IPS-15b (cell line): ENCODE measurements around the gene GRB10.

Experiments used
- H3K27me3 ChIP-seq: one replicate; pipeline ENCODE4 v1.6.1; 2013; ENCODE audit warnings: low read length; ENCODE audit not compliant: control insufficient read depth, insufficient read depth
- H3K36me3 ChIP-seq: one replicate; pipeline ENCODE4 v1.6.1; 2013; ENCODE audit warnings: low read length; ENCODE audit not compliant: control insufficient read depth, insufficient read depth
- H3K4me1 ChIP-seq: one replicate; pipeline ENCODE4 v1.6.1; 2013; ENCODE audit warnings: mild to moderate bottlenecking, low read length; ENCODE audit not compliant: control insufficient read depth, insufficient read depth
- H3K4me3 ChIP-seq: one replicate; pipeline ENCODE4 v1.5.1; 2013; ENCODE audit warnings: low read depth, low read length
- H3K9ac ChIP-seq: one replicate; pipeline ENCODE4 v1.6.1; 2013; ENCODE audit warnings: low read depth, mild to moderate bottlenecking, low read length
- H3K9me3 ChIP-seq: one replicate; pipeline ENCODE4 v1.6.1; 2013; ENCODE audit warnings: mild to moderate bottlenecking, low read length; ENCODE audit not compliant: control insufficient read depth, insufficient read depth

Gene GRB10

DNA sequence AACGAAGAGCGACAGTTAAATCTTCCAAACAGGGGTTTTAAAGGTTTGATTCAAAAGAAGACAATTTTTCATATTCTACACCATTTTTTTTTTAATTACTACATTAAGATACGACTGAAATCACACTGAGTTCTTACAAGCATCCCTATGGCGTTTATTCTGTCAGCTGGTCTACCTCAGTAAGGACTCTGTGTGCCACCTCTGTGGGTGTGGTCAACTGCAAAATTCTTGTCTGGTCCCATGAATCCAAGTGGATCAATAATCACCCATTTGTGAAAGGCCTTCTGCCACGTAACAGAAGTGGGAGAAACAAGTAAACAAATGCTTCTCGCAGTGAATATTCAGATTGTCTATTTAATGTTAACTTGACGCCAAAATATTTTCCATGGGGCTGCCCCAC lies 104.1 kb downstream of the GRB10 start:
- H3K36me3 ChIP-seq, result no peaks in the 10 kb centered on the region
- H3K4me1 ChIP-seq, result peaks cover 3% of the 10 kb centered on the region
- H3K27me3 ChIP-seq, result no peaks in the 10 kb centered on the region
- no peaks in the 10 kb centered on the region for H3K9me3 ChIP-seq
- H3K9ac ChIP-seq, result no peak overlapping the region
- no peak overlapping the region for H3K4me3 ChIP-seq

DNA sequence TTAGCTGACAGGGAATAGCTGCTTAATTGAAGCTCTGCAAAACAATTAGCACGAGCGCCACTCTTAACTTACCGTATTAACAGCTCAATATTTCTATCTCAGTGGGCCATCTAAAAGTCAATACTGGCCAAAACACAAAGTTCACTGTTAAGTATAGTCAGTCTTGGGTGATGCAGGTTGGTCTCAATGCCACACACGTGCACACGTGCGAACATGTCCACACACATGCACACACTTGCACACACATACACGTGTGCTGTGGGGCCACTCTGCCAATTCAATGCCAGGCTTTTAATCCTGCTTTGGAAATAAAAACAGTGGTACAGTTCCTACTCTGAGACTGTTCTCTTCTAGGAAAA lies 105.1 kb downstream of the GRB10 start:
- Histone ChIP-seq H3K4me1 (peaks cover 3% of the 10 kb centered on the region), H3K9ac (no peak overlapping the region), H3K9me3 (no peaks in the 10 kb centered on the region)

DNA sequence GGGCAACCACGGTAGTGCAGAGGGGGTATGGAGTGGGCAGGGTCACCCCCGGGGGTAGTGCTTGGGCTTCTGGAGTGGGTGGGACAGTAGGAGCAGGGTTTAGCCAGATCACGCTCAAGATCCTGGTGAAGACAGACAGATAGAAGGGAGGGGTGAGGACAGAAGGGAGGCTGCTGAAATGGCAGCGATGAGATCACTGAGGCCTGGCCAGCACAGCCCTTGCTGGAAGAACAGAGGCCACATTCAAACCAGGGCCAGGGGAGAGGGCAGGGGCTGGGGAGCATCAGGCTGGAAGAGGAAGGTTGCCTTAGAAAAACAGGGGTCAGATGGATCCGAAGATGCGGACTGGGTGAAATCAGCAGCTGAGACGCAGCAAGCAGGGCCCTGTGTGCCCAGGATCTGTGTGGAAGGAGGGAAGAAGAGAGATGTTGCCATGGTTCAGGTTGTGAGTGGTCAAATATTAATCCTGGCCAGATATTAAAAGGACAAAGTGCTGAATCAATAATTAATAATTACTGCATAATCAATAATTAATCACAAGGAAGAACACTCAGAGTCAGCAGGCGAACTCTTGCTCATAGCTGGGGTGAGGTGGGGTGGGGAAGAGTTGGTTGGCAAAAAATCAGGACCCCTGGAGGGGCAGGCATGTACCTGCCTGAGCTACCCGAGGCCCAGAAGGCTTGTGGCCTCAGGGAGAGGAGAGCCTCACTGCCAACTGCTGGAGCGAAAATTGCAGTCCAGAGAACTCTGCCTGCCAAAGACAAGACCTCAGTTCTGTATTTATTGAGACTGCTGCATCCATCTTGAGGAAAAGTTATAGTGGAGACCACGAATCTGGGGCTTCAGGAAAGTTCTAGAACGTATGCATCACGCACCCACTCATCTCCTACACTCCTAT lies 105.7 kb downstream of the GRB10 start:
- no peaks in the 10 kb centered on the region for H3K27me3 ChIP-seq

More for the DNA sequence above, 105.1 kb downstream of the GRB10 start:
- Histone ChIP-seq H3K36me3 (peaks cover 1% of the 10 kb centered on the region), H3K27me3 (no peaks in the 10 kb centered on the region), H3K4me3 (no peak overlapping the region)

GRCh38 chr7:50676079-50676478 lies 106.6 kb downstream of the GRB10 start:
- H3K4me3 ChIP-seq, result no peak overlapping the region
- H3K9ac ChIP-seq, result no peak overlapping the region
- H3K27me3 ChIP-seq, result no peaks in the 10 kb centered on the region
- H3K36me3 ChIP-seq, result peaks cover 9% of the 10 kb centered on the region
- H3K9me3 ChIP-seq, result no peaks in the 10 kb centered on the region
- H3K4me1 ChIP-seq, result peaks cover 2% of the 10 kb centered on the region

More for the DNA sequence above, 105.7 kb downstream of the GRB10 start:
- Histone ChIP-seq H3K4me3 (no peak overlapping the region), H3K4me1 (peaks cover 3% of the 10 kb centered on the region), H3K9ac (no peak overlapping the region), H3K9me3 (no peaks in the 10 kb centered on the region), H3K36me3 (peaks cover 5% of the 10 kb centered on the region)

DNA sequence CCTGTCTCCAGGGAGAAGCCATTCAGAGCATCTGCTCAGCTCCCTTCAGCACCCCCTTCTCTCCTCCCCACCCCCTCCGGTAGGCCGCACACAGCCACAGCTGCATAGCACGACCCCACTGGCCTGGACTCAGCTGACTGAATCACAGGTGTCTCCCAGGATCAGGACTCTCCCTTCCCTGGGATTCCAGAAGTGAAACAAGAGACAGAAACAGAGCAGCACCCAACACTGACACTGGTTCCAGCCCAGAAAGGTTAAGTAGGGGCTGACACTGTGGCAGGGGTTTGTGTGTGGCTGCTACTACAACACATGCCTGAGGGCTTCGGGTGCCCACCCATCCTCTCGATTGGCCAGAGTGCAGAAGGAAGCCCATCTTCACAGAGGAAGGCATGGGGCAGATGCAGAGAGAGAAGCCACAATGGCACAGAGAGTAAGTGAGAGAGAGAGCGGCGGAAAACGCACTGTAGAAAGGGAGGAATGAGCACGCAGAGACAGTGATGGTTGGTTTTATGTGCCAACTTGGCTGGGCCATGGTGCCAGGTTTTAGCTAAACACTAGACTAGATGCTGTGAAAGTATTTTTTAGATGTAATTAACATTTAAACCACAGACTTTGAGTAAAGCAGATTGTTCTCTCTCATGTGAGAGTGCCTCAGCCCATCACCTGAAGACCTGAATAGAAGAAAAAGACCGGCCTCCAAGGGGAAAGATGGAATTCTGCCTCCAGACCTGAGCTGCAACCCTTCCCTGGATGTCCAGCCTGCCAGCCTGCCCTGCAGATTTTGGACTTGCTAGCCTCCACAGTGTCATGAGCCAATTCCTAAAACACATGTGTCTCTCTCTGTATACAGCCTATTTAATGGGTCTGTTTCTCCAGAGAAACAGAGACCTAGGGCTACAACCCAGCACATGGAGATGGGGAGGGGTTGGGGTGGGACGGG lies 107.5 kb downstream of the GRB10 start:
- Histone ChIP-seq H3K9ac (no peak overlapping the region), H3K4me3 (no peak overlapping the region), H3K9me3 (no peaks in the 10 kb centered on the region), H3K4me1 (no peaks in the 10 kb centered on the region), H3K27me3 (no peaks in the 10 kb centered on the region), H3K36me3 (peaks cover 9% of the 10 kb centered on the region)

DNA sequence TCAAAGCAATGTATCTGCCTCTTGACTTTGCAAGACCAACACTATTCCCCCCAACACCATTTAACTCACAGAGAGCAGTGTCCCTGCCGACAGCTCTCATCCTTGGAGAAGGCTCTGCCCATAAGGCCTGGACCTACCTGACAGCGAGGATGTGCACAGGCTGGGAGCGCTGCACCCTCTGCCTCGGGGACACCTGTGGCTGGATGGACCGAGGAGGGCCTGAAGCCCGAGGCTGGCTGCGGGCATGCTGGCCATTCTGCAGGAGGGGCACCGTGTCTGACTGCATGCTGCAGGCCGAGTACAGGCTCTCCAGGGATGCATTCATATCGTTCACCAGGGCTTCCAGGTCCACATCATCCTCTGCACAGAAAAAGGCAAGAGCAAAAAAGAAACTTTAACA lies 108.4 kb downstream of the GRB10 start:
- peaks cover 9% of the 10 kb centered on the region for H3K36me3 ChIP-seq
- H3K4me3 ChIP-seq, result no peak overlapping the region
- H3K9ac ChIP-seq, result no peak overlapping the region
- no peaks in the 10 kb centered on the region for H3K9me3 ChIP-seq
- no peaks in the 10 kb centered on the region for H3K4me1 ChIP-seq
- H3K27me3 ChIP-seq, result no peaks in the 10 kb centered on the region

GRCh38 chr7:50673096-50673495 lies 109.6 kb downstream of the GRB10 start:
- no peak overlapping the region for H3K4me3 ChIP-seq
- H3K4me1 ChIP-seq, result no peaks in the 10 kb centered on the region
- no peaks in the 10 kb centered on the region for H3K27me3 ChIP-seq
- H3K36me3 ChIP-seq, result peaks cover 9% of the 10 kb centered on the region
- no peak overlapping the region for H3K9ac ChIP-seq
- no peaks in the 10 kb centered on the region for H3K9me3 ChIP-seq

DNA sequence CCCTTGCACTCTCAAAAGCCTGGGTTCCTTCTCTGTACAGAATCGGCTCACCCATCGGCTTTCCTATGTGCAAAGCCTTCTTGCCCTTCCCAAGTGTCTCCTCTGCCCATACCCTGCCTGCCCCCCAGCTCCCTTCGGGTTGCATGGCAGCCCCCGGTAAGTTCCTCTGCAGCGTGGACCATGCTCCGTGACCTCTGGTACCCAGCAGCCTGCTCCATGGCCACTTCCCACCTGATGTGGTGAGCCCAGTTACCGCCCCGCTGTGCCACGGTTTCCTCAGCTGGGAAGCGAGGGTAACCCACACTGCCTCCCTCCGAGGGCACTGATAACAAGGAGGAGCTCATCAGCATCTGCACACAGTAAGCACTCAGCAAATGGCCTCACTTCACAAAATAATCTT lies 110.7 kb downstream of the GRB10 start:
- Histone ChIP-seq H3K9me3 (no peaks in the 10 kb centered on the region), H3K4me3 (no peak overlapping the region), H3K4me1 (no peaks in the 10 kb centered on the region), H3K36me3 (peaks cover 9% of the 10 kb centered on the region), H3K27me3 (no peaks in the 10 kb centered on the region), H3K9ac (no peak overlapping the region)

DNA sequence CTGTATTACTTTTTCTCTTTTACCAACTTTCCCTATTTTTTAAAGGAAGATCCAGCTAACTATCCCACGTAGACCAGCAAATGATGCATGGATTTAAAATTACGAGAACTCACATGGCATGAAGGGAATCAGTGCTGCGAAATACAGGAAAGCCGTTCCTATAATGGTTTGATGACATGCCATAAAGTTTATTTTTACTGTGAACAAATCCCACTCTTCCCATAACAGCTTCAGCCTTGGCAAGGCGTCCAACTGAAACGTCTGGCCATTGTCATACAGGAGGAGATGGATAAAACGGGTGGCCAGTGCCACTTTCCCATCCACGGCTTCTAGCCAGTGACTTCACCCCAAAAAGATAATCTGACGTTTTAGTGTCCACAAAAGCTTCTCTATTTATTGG lies 111.3 kb downstream of the GRB10 start:
- no peaks in the 10 kb centered on the region for H3K4me1 ChIP-seq
- no peak overlapping the region for H3K9ac ChIP-seq
- no peaks in the 10 kb centered on the region for H3K9me3 ChIP-seq
- H3K27me3 ChIP-seq, result no peaks in the 10 kb centered on the region
- no peak overlapping the region for H3K4me3 ChIP-seq
- peaks cover 9% of the 10 kb centered on the region for H3K36me3 ChIP-seq

DNA sequence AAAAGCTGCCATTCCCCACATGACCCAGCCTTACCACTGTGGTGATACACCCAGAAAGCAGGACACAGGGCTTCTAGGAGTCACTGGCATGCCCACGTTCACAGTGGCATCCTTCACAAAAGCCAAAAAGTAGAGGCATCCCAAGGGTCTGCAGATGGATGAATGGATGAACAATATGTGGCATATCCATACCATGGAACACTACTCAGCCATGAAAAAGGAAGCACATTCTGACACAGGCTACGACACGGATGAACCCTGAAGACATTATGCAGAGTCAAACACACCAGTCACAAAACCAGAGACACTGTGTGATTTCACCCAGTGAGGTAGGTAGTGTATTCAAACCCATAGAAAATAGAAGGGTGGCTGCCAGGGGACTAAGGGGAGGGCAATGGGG lies 112.8 kb downstream of the GRB10 start:
- H3K9ac ChIP-seq, result no peak overlapping the region
- H3K4me1 ChIP-seq, result no peaks in the 10 kb centered on the region
- H3K36me3 ChIP-seq, result peaks cover 9% of the 10 kb centered on the region

DNA sequence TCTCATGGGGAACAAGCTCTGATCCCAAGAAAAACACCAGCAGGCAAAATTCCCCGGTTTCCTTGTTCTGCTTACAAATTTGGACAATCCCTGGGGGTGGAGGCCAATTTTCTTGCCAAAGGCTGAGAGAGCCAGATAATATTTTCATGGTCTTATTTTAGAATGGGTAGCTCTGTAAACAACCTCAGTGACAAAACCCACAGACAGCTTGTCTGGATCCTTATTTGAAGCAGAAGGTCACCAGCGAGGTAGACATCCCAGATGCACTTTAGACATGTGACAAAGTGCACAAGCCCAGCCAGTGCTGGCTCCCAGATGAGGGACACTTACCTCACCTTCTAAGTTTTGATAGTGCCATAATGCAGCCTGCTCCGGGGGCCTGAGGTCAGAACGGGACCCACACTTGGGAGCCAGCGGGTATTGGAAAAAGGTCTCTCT lies 114.9 kb downstream of the GRB10 start:
- H3K4me3 ChIP-seq, result no peak overlapping the region
- H3K9ac ChIP-seq, result no peak overlapping the region
- peaks cover 12% of the 10 kb centered on the region for H3K36me3 ChIP-seq
- H3K27me3 ChIP-seq, result no peaks in the 10 kb centered on the region
- H3K9me3 ChIP-seq, result no peaks in the 10 kb centered on the region
- H3K4me1 ChIP-seq, result no peaks in the 10 kb centered on the region

More for the DNA sequence above, 112.8 kb downstream of the GRB10 start:
- Histone ChIP-seq H3K27me3 (no peaks in the 10 kb centered on the region), H3K4me3 (no peak overlapping the region), H3K9me3 (no peaks in the 10 kb centered on the region)
